ENCODE measurements around the gene PCDHGC3.

Gene PCDHGC3

DNA sequence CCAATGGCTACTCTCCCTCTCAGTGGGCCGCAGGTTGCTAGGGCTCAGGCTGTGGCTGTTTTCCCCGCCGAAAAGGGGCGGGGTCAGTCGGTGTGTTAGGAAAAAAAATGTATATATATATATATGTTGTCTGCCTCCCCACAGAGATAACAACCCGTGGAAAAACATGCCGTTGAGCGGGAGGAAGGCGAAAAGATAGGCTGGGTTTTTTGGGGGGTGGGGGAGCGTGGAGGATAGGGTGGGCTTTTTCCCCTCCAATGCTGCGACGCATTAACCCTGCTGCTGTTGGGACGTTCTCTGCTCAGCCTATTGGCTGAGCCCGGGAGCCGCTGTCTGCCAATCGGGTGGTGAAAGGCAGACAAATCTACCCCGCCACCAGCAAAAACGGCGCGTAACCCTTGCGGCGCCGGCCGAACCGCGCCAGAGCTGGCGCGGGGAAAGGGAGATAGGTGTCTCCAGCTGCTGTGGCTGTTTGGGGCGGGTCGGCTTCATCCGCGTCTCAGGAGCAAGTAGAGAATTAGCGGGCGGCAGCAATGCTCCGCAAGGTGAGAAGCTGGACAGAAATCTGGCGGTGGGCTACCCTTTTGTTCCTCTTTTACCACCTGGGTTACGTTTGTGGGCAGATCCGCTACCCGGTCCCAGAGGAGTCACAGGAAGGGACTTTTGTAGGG is 9.0 kb downstream of the PCDHGC3 start, which contains the start of gene PCDHGC4:
TSS of gene PCDHGC4 (plus strand) at position 390 of the 671 bp plus-strand sequence. CDS start at position 534, 144 bp downstream.
- peak; percentile 54; the same call in 1 of the 2 replicates for TF ChIP-seq ZBTB7A (IDR thresholded peaks at IDR 0.05; ENCODE audit: low read depth)
- TF ChIP-seq TCF12 (IDR thresholded peaks at IDR 0.05; ENCODE audit: low read depth), result no peak

DNA sequence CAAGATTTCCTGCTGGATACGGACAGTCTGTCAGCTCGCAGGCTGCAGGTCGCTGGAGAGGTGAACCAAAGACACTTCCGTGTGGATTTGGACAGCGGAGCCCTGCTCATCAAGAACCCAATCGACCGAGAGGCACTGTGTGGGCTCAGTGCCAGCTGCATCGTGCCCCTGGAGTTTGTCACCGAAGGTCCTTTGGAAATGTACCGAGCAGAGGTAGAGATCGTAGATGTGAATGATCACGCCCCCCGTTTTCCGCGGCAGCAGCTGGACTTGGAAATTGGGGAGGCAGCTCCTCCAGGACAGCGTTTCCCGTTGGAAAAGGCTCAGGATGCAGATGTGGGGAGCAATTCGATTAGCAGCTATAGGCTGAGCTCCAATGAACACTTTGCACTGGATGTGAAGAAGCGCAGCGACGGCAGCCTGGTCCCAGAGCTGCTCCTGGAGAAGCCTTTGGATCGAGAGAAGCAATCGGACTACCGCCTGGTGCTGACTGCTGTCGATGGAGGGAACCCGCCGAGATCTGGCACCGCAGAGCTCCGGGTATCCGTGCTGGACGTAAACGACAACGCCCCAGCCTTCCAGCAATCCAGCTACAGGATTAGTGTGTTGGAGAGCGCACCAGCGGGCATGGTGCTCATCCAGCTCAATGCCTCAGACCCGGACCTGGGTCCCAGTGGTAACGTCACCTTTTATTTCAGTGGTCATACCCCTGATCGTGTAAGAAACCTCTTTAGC is 9.7 kb downstream of the PCDHGC3 start:
- TF ChIP-seq RAD21 (IDR thresholded peaks at IDR 0.05; ENCODE audit: low read depth), result no peak
- peak; percentile 48; the same call in 1 of the 2 replicates for TF ChIP-seq NFIC (IDR thresholded peaks at IDR 0.05)

- TF ChIP-seq REST (IDR thresholded peaks at IDR 0.05; ENCODE audit: low read depth) (no peak), ZBTB7A (IDR thresholded peaks at IDR 0.05; ENCODE audit: low read depth) (no peak), TCF12 (IDR thresholded peaks at IDR 0.05; ENCODE audit: low read depth) (no peak), RAD21 (IDR thresholded peaks at IDR 0.05; ENCODE audit: low read depth) (no peak), YY1 (IDR thresholded peaks at IDR 0.05; ENCODE audit: low read depth) (no peak), FOXM1 (IDR thresholded peaks at IDR 0.05; ENCODE audit: borderline replicate concordance, low read depth) (no peak), TEAD4 (IDR thresholded peaks at IDR 0.05) (no peak), MAX (IDR thresholded peaks at IDR 0.05) (no peak), NFIC (IDR thresholded peaks at IDR 0.05) (no peak), EGR1 (IDR thresholded peaks at IDR 0.05) (no peak), CEBPB (IDR thresholded peaks at IDR 0.05) (no peak), EP300 (IDR thresholded peaks at IDR 0.05; ENCODE audit: borderline replicate concordance) (no peak), TAF1 (IDR thresholded peaks at IDR 0.05; ENCODE audit: low read depth) (no peak), CREB1 (IDR thresholded peaks at IDR 0.05; ENCODE audit: low read depth) (no peak)
- TF ChIP-seq, protein P1, sequence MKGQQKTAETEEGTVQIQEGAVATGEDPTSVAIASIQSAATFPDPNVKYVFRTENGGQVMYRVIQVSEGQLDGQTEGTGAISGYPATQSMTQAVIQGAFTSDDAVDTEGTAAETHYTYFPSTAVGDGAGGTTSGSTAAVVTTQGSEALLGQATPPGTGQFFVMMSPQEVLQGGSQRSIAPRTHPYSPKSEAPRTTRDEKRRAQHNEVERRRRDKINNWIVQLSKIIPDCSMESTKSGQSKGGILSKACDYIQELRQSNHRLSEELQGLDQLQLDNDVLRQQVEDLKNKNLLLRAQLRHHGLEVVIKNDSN (IDR thresholded peaks at IDR 0.05), result no peak
Measured at GRCh38 chr5:141486091-141486490, 10.3 kb downstream of the PCDHGC3 start.

- TF ChIP-seq FOXM1 (IDR thresholded peaks at IDR 0.05; ENCODE audit: borderline replicate concordance, low read depth) (no peak), TEAD4 (IDR thresholded peaks at IDR 0.05) (no peak), REST (IDR thresholded peaks at IDR 0.05; ENCODE audit: low read depth) (no peak), TAF1 (IDR thresholded peaks at IDR 0.05; ENCODE audit: low read depth) (no peak), EGR1 (IDR thresholded peaks at IDR 0.05) (no peak), NFIC (IDR thresholded peaks at IDR 0.05) (no peak), YY1 (IDR thresholded peaks at IDR 0.05; ENCODE audit: low read depth) (no peak), CEBPB (IDR thresholded peaks at IDR 0.05) (no peak)
Measured at GRCh38 chr5:141487131-141487530, 11.4 kb downstream of the PCDHGC3 start.

- TF ChIP-seq CEBPB (IDR thresholded peaks at IDR 0.05) (no peak), EGR1 (IDR thresholded peaks at IDR 0.05) (no peak), YY1 (IDR thresholded peaks at IDR 0.05; ENCODE audit: low read depth) (no peak), CREB1 (IDR thresholded peaks at IDR 0.05; ENCODE audit: low read depth) (no peak), TCF12 (IDR thresholded peaks at IDR 0.05; ENCODE audit: low read depth) (no peak), TEAD4 (IDR thresholded peaks at IDR 0.05) (no peak), TAF1 (IDR thresholded peaks at IDR 0.05; ENCODE audit: low read depth) (no peak), NFIC (IDR thresholded peaks at IDR 0.05) (no peak)
- TF ChIP-seq, protein P1 (IDR thresholded peaks at IDR 0.05), result no peak
Measured at GRCh38 chr5:141488591-141489561, 13.1 kb downstream of the PCDHGC3 start, which contains the start of gene PCDHGC5. Gene PCDHGC5 (plus strand): TSS chr5:141489081. CDS start chr5:141489241, 160 bp downstream.
